ENCODE results near the gene FMNL1. TPM values are rescaled to one million over a fixed set of nuclear protein-coding genes. Genes with fewer than 3 reads are reported as not detected.
A peak's percentile ranks its signal among the peaks of the same experiment; 100 is the strongest.

FMNL1 gene
- total and polyA plus RNA-seq, 8 donors = 4.5 to 34.5 (median 10.0) TPM

- H3K4me1 ChIP-seq = peaks cover 16 to 53% (median 32%) of the 10 kb centered on the region in 4 donors
- peaks cover 0 to 29% (median 10%) of the 10 kb centered on the region in 3 donors for H3K27me3 ChIP-seq
- H3K36me3 ChIP-seq = no peaks in the 10 kb centered on the region
- TF ChIP-seq CTCF (IDR thresholded peaks at IDR 0.05) = no peak
- TF ChIP-seq POLR2AphosphoS5 (IDR thresholded peaks at IDR 0.05) = no peak
- no peak for TF ChIP-seq EP300 (IDR thresholded peaks at IDR 0.05)
- no peak for TF ChIP-seq POLR2A (IDR thresholded peaks at IDR 0.05)
- 0 to 1% (median 1%) methylated on average over 2 to 38 of the region's 38 CpGs for WGBS, 5 donors
- no peak for DNase-seq
- intact Hi-C loops (cut with DNase I; ENCODE audit: low total_unique reads) = loop anchor here (5.0 kb wide), 1 partner anchor 165 kb away; no protein-coding TSS in a partner anchor
- H3K27ac ChIP-seq = peak overlapping the region; percentile 34 to 93 (median 85)
- H3K4me3 ChIP-seq = peak overlapping the region; percentile 56 to 79 (median 64)
- H3K9me3 ChIP-seq = no peaks in the 10 kb centered on the region
These were observed 266 bp downstream of the FMNL1 start for GRCh38 chr17:45222014-45222288.

GRCh38 chr17:45222289-45222995 is 757 bp downstream of the FMNL1 start:
- peak overlapping the region; percentile 56 to 79 (median 64) for H3K4me3 ChIP-seq
- TF ChIP-seq POLR2AphosphoS5 (IDR thresholded peaks at IDR 0.05) (no peak), CTCF (IDR thresholded peaks at IDR 0.05) (no peak), EP300 (IDR thresholded peaks at IDR 0.05) (no peak), POLR2A (IDR thresholded peaks at IDR 0.05) (no peak)
- peaks cover 0 to 29% (median 10%) of the 10 kb centered on the region in 3 donors for H3K27me3 ChIP-seq
- peak overlapping the region; percentile 42 to 93 (median 85) for H3K27ac ChIP-seq
- intact Hi-C loops (cut with DNase I; ENCODE audit: low total_unique reads) = loop anchor here (5.0 kb wide), 1 partner anchor 165 kb away; no protein-coding TSS in a partner anchor
- no peak for DNase-seq
- WGBS, 5 donors = 19 to 36% (median 25%) methylated on average over 17 to 33 of the region's 33 CpGs
- H3K9me3 ChIP-seq = no peaks in the 10 kb centered on the region
- peaks cover 20 to 58% (median 37%) of the 10 kb centered on the region in 4 donors for H3K4me1 ChIP-seq
- H3K36me3 ChIP-seq = no peaks in the 10 kb centered on the region

- DNase-seq = no peak
- WGBS, 5 donors = 64 to 75% (median 65%) methylated on average over 5 to 8 of the region's 8 CpGs
- intact Hi-C loops (cut with DNase I; ENCODE audit: low total_unique reads) = loop anchor here (5.0 kb wide), 1 partner anchor 164 kb away; no protein-coding TSS in a partner anchor
- no peaks in the 10 kb centered on the region for H3K9me3 ChIP-seq
- TF ChIP-seq POLR2A (IDR thresholded peaks at IDR 0.05) = no peak
- TF ChIP-seq EP300 (IDR thresholded peaks at IDR 0.05) = no peak
- TF ChIP-seq CTCF (IDR thresholded peaks at IDR 0.05) = no peak
- no peak for TF ChIP-seq POLR2AphosphoS5 (IDR thresholded peaks at IDR 0.05)
- H3K27ac ChIP-seq = peak overlapping the region in 4 of 5 donors; percentile 72 to 93 (median 88)
- peak overlapping the region; percentile 56 to 79 (median 64) for H3K4me3 ChIP-seq
- H3K4me1 ChIP-seq = peaks cover 27 to 64% (median 43%) of the 10 kb centered on the region in 4 donors
- no peaks in the 10 kb centered on the region for H3K36me3 ChIP-seq
- peaks cover 0 to 29% (median 10%) of the 10 kb centered on the region in 3 donors for H3K27me3 ChIP-seq
These were observed 1.4 kb downstream of the FMNL1 start for GRCh38 chr17:45222996-45223538.

GRCh38 chr17:45223539-45224528 is 2.1 kb downstream of the FMNL1 start:
- Histone ChIP-seq H3K27ac (peak overlapping the region in 4 of 5 donors; percentile 72 to 93 (median 88)), H3K9me3 (no peaks in the 10 kb centered on the region), H3K27me3 (peaks cover 0 to 29% (median 10%) of the 10 kb centered on the region in 3 donors), H3K4me1 (peaks cover 32 to 68% (median 47%) of the 10 kb centered on the region in 4 donors), H3K4me3 (peak overlapping the region; percentile 56 to 79 (median 64)), H3K36me3 (no peaks in the 10 kb centered on the region)
- intact Hi-C loops (cut with DNase I; ENCODE audit: low total_unique reads) = loop anchor here (5.0 kb wide), 1 partner anchor 163 kb away; no protein-coding TSS in a partner anchor
- DNase-seq = no peak
- TF ChIP-seq POLR2AphosphoS5 (IDR thresholded peaks at IDR 0.05) (no peak), POLR2A (IDR thresholded peaks at IDR 0.05) (no peak), CTCF (IDR thresholded peaks at IDR 0.05) (no peak), EP300 (IDR thresholded peaks at IDR 0.05) (no peak)
- WGBS, 5 donors = 75 to 79% (median 78%) methylated on average over 11 to 12 of the region's 12 CpGs

All from stomach (tissue), 9 donors.